GM18505 (cell line): ENCODE measurements around the gene UQCC2.

Experiments used
- ATAC-seq: cut with Tn5 transposase; IDR thresholded peaks from one replicate; pipeline ENCODE4 v1.9.1; 2021; ENCODE audit not compliant: unreplicated experiment
- POLR2A ChIP-seq: IDR thresholded peaks from 4 replicates; pipeline ENCODE4 v1.6.1; 2011; ENCODE audit warnings: borderline replicate concordance; ENCODE audit not compliant: insufficient read depth, insufficient read length; ENCODE audit errors: extremely low read depth

UQCC2 gene

DNA sequence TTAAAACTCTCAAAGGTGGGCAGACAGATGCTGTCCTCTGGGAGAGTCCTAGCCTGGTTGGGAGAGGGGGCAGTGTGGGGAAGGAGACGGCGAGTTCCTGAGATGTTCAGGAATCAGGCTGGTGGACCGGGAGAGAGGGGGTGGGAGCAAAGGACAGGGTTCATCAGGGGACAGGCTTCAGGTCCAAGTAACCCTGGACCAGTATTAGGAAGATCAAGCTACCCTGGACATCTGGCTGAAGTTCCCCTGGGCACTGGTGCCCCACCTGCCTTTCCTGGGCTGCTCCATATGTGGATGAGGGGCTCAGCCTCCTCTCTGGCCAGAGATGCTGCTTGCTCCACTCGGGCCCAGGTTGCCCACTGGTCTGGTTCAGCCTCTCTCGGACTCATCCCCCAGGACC is 36.3 kb upstream of the UQCC2 start:
- ATAC-seq, result no peak
- no peak for TF ChIP-seq POLR2A

GRCh38 chr6:33746651-33747100 is 35.2 kb upstream of the UQCC2 start, which contains the start of gene IP6K3:
TSS of gene IP6K3 (minus strand) at chr6:33746905. CDS start at chr6:33735476, 11,429 bp downstream.
- no peak for TF ChIP-seq POLR2A
- ATAC-seq, result no peak

DNA sequence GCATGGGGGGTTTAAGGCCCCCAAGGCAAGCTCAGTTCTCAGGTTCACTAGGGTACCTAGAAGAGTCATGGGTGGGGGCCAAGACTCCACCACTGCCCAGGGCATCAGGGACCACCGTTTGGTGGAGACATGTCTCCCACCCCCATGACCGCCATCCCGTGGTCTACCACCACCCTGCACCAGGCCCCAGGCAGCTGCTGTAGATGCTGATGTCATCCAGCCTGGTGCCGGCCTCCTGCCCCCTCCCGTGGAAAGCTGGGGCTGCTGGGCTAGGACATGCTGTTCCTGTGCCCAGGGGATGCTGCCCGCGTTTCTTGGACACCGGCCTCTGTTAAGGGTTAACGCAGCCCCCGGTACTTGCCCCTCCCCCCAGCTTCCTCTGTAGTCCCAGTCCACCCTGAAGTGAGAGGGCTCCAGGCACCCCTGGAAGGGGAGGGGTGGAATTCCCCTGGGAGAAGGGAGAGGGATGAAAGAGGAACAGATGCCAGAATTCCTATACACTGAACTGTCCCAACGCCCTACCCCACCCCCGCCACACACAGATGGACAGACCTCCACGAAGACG is 34.6 kb upstream of the UQCC2 start:
- no peak for ATAC-seq
- TF ChIP-seq POLR2A, result no peak

DNA sequence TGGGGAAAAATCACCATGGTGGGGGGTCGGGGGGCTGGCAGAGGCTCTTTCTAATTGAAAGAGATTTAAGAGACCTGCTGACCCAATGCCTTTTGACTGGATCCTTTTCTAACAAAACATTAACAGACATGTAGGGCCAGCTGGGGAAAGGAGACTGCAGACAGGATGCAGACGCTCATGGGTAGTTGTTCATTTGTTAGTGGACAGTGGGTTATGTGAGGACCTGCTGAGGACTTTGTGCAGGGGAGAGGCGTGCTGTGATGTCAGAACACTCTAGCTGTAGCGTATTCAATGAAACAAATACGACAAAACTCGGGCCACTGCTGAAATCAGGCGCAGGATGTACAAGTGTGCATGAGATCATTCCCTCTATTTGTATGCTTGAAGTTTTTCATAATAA is 34.0 kb upstream of the UQCC2 start:
- TF ChIP-seq POLR2A, result no peak
- ATAC-seq, result no peak

GRCh38 chr6:33744895-33745546 is 33.5 kb upstream of the UQCC2 start:
- no peak for TF ChIP-seq POLR2A
- no peak for ATAC-seq

DNA sequence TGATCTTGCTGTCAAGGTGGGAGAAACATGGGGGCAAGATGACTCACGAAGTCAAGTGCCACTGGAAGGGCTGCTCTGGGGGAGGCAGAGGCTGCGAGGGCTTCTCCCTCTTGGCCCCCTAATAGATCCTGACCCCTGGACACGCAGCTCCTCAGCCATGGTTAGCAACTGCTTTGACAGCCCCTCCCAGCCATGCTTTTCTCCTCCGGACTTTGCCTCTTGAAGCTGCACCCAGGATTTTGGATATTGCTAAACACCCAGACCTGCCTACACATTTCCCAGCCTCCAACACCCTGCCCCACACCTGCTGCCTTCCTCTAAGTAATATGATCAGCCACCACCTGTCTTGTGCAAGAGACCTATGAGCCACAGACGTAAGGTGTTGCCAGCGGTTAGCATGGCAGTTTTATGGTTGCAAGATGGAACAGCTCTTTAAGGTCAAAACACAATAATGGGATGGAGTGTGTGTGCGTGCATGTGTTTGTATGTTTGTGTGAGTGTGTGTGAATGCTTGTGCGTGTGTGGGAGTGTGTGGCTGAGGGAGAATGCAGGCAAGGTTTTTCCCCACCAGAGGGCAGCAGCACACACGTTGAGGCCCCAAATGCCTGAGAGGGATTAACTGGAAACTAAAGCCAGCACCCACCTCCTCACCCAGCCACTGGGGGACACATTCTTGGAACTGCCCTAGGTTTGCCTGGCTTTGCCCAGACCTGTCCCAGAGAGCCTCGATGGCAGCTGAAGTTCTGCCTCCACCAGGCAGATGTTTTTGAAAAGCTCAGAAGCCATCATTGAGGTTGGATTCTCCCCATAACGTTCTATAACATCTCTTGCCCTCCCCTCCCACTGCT is 32.7 kb upstream of the UQCC2 start:
- ATAC-seq, result no peak
- TF ChIP-seq POLR2A, result no peak

GRCh38 chr6:33742837-33743236 is 31.3 kb upstream of the UQCC2 start:
- no peak for ATAC-seq

DNA sequence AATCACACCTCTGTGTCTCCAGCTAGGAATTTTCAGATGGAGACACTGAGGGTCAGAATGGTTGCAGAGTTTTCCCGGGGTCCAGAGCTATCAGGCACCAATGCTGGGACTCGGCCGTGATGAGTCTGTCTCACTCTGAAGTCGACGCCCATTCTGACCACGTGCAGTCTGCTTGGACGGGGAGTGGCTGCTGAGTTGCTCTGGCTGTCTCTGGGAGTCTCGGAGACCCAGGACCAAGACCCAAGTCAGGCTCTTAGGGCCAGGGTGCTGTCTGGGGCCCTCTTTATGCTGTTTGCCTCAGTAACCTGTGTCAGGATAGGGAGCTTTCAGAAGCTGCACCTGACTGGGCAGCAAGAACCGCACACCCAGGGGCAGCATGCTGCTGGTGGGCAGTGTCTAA is 30.6 kb upstream of the UQCC2 start:
- ATAC-seq, result no peak
- no peak for TF ChIP-seq POLR2A

More at GRCh38 chr6:33742837-33743236, 31.3 kb upstream of the UQCC2 start:
- TF ChIP-seq POLR2A, result no peak

- TF ChIP-seq POLR2A, result no peak
Measured at GRCh38 chr6:33740794-33741193, 29.3 kb upstream of the UQCC2 start.

DNA sequence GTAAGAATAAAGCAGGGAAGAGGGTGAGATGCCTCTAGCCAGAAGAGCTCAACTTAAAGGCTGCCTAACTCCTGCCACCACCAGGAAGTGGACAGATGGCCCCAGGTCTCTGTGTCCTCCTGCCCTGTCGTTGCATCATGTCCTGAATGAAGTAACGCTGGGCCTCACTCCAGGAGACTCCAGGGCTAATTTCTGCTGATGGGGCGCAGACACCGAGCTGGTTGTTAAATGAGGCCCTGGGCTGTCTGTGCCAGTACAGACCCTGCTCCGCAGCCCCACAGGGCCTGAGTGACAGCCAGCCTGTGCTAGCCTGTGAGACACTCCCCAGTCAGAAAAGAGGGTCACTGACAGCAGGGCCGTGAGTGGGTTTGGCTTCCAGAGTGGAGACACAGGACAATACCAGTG is 28.7 kb upstream of the UQCC2 start:
- TF ChIP-seq POLR2A, result no peak
- no peak for ATAC-seq

More at GRCh38 chr6:33740794-33741193, 29.3 kb upstream of the UQCC2 start:
- ATAC-seq, result no peak

DNA sequence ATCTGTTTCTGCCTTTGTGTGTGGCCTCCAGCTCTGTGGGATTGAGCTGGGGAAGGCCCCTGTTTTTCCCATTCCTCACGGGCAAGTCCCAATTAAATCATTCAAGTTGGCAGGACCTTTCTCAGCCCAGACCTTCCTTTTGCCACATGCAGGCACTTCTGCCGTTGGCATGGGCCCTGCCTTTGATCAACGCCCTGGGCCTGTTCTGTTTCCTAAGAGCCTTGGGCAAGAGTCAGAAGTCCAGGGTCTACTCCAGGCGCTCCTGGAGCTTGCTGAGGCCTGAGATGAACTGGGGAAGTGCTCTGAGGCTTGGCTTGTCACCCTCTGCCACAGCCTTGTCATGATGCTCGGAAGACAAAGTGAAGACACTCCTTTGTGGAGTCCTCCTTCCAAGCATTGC is 28.1 kb upstream of the UQCC2 start:
- no peak for TF ChIP-seq POLR2A

GRCh38 chr6:33738879-33739278 is 27.4 kb upstream of the UQCC2 start:
- no peak for TF ChIP-seq POLR2A
- no peak for ATAC-seq

More for the DNA sequence above, 28.1 kb upstream of the UQCC2 start:
- no peak for ATAC-seq

DNA sequence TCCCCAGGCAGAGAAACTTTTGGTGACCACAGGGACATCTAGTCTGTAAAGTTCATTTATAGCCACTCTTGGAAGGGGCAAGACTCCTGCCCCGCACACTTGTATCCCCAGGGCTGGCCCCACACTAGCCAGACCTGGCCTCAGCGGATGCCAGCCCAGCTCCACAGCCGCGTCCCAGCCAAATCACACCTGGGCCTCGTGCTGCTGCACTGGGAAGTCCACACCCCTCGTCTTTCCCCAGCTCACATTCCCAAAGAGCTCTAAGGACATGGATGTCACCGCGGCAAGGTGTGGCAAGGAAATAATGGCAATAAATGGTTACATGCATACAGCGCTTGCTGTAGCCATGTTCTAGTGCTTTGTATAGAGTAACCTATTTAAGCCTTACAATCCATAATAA is 26.7 kb upstream of the UQCC2 start:
- no peak for TF ChIP-seq POLR2A
- ATAC-seq, result no peak
